A673 (cell line): ENCODE data around the gene GPR176. TPM values are rescaled to one million over a fixed set of nuclear protein-coding genes. Genes with fewer than 3 reads are reported as not detected.
"Not testable (repeated sequence)": the region's sequence is repeated elsewhere in the genome, so short reads cannot be mapped to it uniquely, and the experiment has no call there.

ENCODE experiments used
- BruUV-seq: library from RNA; stranded (reverse); fragments of 400-500 nt; replicated peaks from 2 replicates; lab custom pipeline; 2021; lab: Mats Ljungman, UMichigan
- CTCF ChIA-PET: fragments of 300-600 bp; sonication (Branson Sonifier 250); formaldehyde crosslinking; loops from one replicate; lab custom pipeline; 2022; ENCODE audit warnings: antibody characterized with exemption; lab: Charles Lee
- POLR2A ChIA-PET: fragments of 300-600 bp; sonication (Branson Sonifier 250); formaldehyde crosslinking; loops from one replicate; lab custom pipeline; 2022; ENCODE audit warnings: antibody characterized with exemption; ENCODE audit not compliant: low non-redundant PET; lab: Charles Lee
- DNase-seq: peaks from one replicate; pipeline ENCODE4 v3.0.0-alpha.2; 2015; ENCODE audit warnings: low spot score
- H3K27ac ChIP-seq: fragments of 200-600 bp; sonication (generic); 2 replicates; pipeline ENCODE4 v1.5.1; 2016; ENCODE audit warnings: mixed run types, low read depth, mild to moderate bottlenecking, mixed read lengths, antibody characterized with exemption, low read length; ENCODE audit not compliant: poor library complexity, severe bottlenecking
- H3K27me3 ChIP-seq: fragments of 200-600 bp; sonication (generic); replicated peaks from 2 replicates; pipeline ENCODE4 v1.6.1; 2017; ENCODE audit warnings: mixed run types, low read depth, mild to moderate bottlenecking, mixed read lengths, antibody characterized with exemption, low read length; ENCODE audit not compliant: insufficient read depth, poor library complexity
- H3K36me3 ChIP-seq: fragments of 200-600 bp; sonication (generic); 2 replicates; pipeline ENCODE4 v1.6.1; 2016; ENCODE audit warnings: mixed run types, mild to moderate bottlenecking, mixed read lengths, antibody characterized with exemption, low read length; ENCODE audit not compliant: insufficient read depth, poor library complexity, severe bottlenecking
- H3K4me1 ChIP-seq: fragments of 200-600 bp; sonication (generic); 2 replicates; pipeline ENCODE4 v1.6.1; 2017; ENCODE audit warnings: mixed run types, mild to moderate bottlenecking, mixed read lengths, antibody characterized with exemption, low read length; ENCODE audit not compliant: insufficient read depth, poor library complexity, severe bottlenecking
- H3K4me3 ChIP-seq: fragments of 200-600 bp; sonication (generic); 2 replicates; pipeline ENCODE4 v1.5.1; 2016; ENCODE audit warnings: low read depth, mixed run types, mild to moderate bottlenecking, mixed read lengths, low read length; ENCODE audit not compliant: poor library complexity, severe bottlenecking
- H3K9me3 ChIP-seq: fragments of 200-600 bp; sonication (generic); 2 replicates; pipeline ENCODE4 v1.6.1; 2016; ENCODE audit warnings: mixed run types, low read depth, mild to moderate bottlenecking, mixed read lengths, antibody characterized with exemption, low read length; ENCODE audit not compliant: poor library complexity, severe bottlenecking
- CTCF ChIP-seq: fragments of 300-800, 200-600 bp; sonication (generic); conservative IDR thresholded peaks from 2 replicates; pipeline ENCODE4 v1.5.1; 2017; ENCODE audit warnings: low read depth, mild to moderate bottlenecking, antibody characterized with exemption, low read length, moderate library complexity, mixed read lengths
- EZH2 ChIP-seq: fragments of 200-600 bp; sonication (generic); IDR thresholded peaks from 2 replicates; pipeline ENCODE4 v1.6.1; 2017; ENCODE audit warnings: borderline replicate concordance, low read depth, mild to moderate bottlenecking, mixed read lengths, antibody characterized with exemption, low read length; ENCODE audit not compliant: poor library complexity, severe bottlenecking
- intact Hi-C: fragments of 100-400 bp; cut with micrococcal nuclease; formaldehyde crosslinking; loops from one replicate; pipeline ENCODE4 v1.10.0; 2022; ENCODE audit not compliant: unreplicated experiment
- total RNA-seq: library from RNA; stranded (reverse); gene quantifications from 2 replicates; pipeline ENCODE4 v1.2.3, GENCODE V29; 2021

Gene GPR176
- total RNA-seq, 1 experiment from 2014 or later, result 5.6 TPM

GRCh38 chr15:39896101-39896500 lies 24.0 kb downstream of the GPR176 start:
- TF ChIP-seq EZH2 (no peak), CTCF (no peak)
- Histone ChIP-seq H3K4me3 (no peak overlapping the region), H3K27me3 (no peaks in the 10 kb centered on the region), H3K36me3 (no peaks in the 10 kb centered on the region), H3K27ac (no peak overlapping the region), H3K9me3 (no peaks in the 10 kb centered on the region), H3K4me1 (peaks cover 7% of the 10 kb centered on the region)
- DNase-seq, result no peak
- ChIA-PET POLR2A (no interaction called here), CTCF (no interaction called here)
- BruUV-seq, result no TSS peak
- intact Hi-C loops, result no loop called here

- H3K4me1 ChIP-seq, H3K27me3 ChIP-seq, POLR2A ChIA-PET, BruUV-seq, H3K9me3 ChIP-seq, H3K4me3 ChIP-seq, H3K27ac ChIP-seq, H3K36me3 ChIP-seq, DNase-seq, CTCF ChIA-PET, intact Hi-C loops: not testable (repeated sequence)
Measured at GRCh38 chr15:39893051-39893450, 27.0 kb downstream of the GPR176 start.

- POLR2A ChIA-PET, result no interaction called here
- Histone ChIP-seq H3K4me3 (no peak overlapping the region), H3K27ac (no peak overlapping the region), H3K36me3 (no peaks in the 10 kb centered on the region), H3K9me3 (no peaks in the 10 kb centered on the region), H3K4me1 (no peaks in the 10 kb centered on the region), H3K27me3 (no peaks in the 10 kb centered on the region)
- CTCF ChIA-PET, result no interaction called here
- intact Hi-C loops, result no loop called here
- TF ChIP-seq EZH2 (no peak), CTCF (no peak)
- no TSS peak for BruUV-seq
- no peak for DNase-seq
Measured at GRCh38 chr15:39892418-39892817, 27.6 kb downstream of the GPR176 start.

GRCh38 chr15:39890621-39891020 lies 29.4 kb downstream of the GPR176 start:
- Histone ChIP-seq H3K9me3 (no peaks in the 10 kb centered on the region), H3K27me3 (no peaks in the 10 kb centered on the region), H3K4me1 (peaks cover 6% of the 10 kb centered on the region), H3K4me3 (no peak overlapping the region), H3K36me3 (no peaks in the 10 kb centered on the region), H3K27ac (no peak overlapping the region)
- DNase-seq, result no peak
- intact Hi-C loops, result no loop called here
- BruUV-seq, result no TSS peak
- no peak for TF ChIP-seq EZH2
- TF ChIP-seq CTCF, result no peak
- ChIA-PET CTCF (no interaction called here), POLR2A (no interaction called here)
